HG03575 (cell line): ENCODE data around the gene IQCE.
"Not testable (repeated sequence)": the region's sequence is repeated elsewhere in the genome, so short reads cannot be mapped to it uniquely, and the experiment has no call there.

ENCODE experiments used
- ATAC-seq: cut with Tn5 transposase; IDR thresholded peaks from one replicate; pipeline ENCODE4 v1.9.1; 2021; ENCODE audit not compliant: unreplicated experiment, insufficient number of reproducible peaks, low FRiP score; ENCODE audit errors: extremely low read depth

The IQCE gene

DNA sequence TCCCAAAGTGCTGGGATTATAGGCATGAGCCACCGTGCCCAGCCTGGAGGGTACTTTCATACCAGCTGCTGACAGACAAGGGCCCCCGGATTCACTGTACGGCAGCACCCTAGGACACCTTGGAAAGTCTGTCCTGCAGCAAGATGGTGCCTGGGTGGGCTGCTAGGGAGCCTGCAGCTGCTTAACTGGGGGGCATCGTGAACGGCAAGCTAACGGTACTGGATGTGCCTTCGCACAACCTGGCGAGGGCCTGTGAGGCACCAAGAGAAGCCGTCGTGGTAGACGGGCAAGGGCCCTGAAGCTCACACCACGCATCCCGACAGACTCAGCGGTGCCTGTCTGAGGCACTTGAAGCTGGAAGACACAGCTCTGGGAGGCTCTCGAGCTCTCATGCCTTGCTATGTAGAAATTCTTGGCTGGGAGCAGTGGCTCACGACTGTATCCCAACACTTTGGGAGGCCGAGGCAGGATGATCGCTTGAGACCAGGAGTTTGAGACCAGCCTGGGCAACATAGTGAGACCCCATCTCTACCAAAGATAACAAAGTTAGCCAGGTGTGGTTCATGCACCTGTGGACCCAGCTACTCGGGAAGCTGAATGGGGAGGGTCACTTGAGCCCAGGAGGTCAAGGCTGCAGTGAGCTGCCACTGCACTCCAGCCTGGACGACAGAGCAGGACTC lies 12.9 kb upstream of the IQCE start:
- no peak for ATAC-seq

DNA sequence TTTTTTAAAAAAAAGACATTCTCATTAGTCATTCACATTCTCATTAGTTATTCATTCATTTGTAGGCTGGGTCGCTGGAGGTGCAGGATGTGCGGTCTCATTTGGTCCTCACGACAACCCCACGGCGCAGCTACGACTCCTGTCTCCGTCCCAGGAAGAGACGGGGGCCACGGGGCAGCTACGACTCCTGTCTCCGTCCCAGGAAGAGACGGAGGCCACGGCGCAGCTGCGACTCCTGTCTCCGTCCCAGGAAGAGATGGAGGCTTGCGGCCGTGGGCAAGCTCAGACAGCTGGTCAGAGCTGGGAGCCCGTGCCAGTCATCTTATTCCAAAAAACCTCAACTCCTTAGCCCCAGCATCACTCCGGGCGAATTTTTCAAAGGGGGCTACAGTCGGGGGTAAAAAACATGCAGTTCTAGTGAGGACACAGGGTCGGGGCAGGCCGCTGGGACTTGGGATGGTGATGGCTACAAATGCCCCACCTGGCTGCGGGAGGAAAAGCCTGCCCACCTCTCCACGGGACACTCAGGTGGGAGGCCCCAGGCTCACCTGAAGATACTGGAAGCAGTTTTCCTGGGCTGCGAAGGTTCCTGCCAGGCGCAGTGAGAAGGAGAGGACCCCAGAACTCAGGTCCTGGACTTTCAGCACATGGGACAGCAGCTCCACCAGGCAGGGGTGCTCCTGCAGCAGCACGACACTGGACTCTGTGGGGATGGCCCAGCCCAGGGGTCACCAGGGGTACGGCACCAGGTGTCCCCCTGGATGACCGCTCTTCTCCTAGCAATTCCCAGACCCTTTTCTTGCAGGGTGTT lies 11.8 kb upstream of the IQCE start:
- no peak for ATAC-seq

DNA sequence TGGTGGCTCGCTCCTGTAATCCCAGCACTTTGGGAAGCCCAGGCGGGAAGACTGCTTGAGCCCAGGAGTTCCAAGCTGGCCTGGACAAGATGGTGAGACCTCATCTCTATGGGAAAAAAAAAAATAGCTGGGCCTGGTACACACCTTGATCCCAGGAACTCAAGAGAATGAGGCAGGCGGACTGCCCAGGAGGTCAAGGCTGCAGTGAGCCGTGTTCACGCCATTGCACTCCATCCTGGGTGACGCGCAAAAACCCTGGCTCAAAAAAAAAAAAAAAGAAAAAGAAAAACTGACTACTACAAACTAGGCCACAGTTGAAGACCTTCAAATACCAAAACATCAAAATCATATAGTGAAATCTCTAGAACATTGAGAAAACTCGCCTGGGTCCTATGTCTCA lies 7.4 kb upstream of the IQCE start:
- no peak for ATAC-seq

DNA sequence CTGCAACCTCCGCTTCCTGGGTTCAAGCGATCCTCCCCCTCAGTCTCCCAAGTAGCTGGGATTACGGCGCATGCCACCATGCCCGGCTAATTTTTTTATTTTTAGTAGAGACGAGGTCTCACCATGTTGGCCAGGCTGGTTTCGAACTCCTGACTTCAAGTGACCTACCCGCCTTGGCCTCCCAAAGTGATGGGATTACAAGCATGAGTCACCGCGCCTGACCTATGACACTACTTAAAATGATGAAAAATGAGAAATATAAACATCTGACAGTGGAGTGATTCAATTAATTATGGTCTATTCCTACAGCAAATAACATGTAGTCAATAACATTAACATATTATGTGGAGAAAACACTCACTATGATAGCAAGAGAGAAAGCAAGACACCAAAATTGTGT lies 5.7 kb upstream of the IQCE start:
- no peak for ATAC-seq

DNA sequence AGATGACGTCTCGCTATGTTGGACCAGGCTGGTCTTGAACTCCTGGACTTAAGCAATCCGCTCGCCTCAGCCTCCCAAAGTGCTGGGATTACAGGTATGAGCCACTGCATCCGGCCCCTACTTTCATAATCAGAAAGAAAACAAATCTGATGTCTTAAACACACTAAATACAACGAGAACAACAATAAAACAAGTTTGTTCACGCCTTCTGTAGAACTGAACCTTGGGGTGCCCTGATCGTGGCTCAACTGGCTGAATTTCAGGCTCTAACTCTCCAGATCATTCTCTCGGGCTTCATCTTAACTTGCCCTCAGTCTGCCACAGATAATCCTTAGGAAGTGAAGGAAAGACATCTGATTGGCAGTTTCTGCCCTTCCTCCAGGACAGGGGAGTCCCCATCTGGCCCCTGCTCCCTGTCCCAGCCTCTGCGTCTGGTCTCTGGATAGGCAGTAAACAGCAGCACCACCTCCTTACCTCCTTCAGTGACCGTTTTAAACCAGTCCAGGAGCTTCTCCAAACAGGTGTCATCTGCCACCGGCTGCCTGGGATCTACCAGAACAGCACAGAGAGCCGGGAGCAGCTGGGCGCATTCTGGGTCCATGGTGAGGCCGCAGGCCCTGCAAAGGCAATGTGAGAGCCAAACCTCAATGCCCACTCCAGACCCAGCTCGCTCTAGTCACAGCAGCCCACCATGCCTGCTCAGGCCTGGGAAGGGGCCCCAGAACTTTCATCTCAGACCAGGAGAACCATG lies 4.8 kb upstream of the IQCE start:
- no peak for ATAC-seq

DNA sequence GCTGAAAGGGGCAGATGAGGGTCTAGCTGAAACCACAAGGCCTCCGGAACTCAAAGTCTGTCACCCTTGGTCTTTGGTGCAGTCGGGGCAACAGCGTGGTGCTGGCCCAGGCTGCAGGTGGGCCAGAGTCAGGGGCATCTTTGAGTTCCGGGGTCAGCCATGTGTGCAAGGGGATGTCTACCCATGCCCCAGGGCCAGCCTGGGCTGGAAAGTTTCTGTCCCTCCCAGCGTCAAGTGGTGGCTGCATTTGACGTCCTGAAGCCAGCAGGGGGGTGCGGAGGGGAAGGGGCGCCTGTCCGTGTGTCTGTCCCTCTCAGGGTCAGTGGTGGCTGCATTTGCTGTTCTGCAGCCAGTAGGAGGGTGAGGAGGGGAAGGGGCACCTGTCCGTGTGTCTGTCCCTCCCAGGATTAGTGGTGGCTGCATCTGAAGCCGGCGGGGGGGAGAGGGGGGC lies 4.1 kb upstream of the IQCE start:
- no peak for ATAC-seq

DNA sequence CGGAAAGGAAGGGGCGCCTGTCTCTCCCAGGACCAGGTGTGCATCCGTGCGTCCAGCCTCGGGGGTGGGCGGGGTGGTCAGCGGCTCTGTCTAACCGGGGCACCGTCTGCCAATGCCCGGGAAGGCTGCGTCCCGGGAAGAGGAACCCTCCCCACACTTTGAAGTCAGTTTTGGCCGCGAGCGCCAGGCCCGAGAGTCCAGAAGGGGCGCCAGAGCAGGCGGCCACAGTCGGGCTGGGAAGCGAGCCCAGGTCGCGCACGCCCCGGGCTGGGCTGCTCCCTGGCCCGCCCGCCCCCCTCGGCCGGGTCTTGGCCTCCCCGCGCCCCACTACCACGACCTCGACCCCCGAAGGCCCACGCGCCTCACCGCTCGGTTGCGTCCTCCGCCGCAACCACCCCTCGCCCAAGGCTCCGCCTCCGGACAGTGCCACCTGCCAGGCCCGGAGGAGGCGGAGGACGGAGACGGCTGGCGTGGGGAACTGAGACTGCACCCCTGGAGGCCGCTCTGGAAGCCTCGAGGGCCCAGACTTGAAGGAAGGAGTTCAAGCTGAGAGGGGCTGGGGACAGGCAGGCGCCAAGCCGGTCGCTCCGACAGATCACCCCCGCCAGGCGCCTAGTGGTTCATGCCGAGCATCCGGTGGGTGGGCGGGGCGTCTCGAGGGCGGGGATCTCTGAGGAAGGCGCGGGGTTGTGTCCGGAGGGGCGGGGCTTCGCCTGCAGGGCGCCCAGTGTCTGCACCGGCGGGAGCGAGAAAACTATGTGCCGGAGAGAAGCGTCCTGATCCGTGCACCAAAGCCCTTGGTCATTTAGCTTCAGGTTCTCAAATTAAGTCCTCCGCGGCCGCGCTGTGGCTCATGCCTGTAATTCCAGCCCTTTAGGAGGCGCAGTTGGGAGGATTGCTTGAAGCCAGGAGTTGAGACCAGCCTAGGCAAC lies 3.4 kb upstream of the IQCE start, which contains the start of gene BRAT1:
BRAT1 (minus strand) TSS at position 404 of the 932 bp plus-strand sequence. CDS start 1,093 bp downstream, outside the sequence.
- ATAC-seq: peak; percentile 33

DNA sequence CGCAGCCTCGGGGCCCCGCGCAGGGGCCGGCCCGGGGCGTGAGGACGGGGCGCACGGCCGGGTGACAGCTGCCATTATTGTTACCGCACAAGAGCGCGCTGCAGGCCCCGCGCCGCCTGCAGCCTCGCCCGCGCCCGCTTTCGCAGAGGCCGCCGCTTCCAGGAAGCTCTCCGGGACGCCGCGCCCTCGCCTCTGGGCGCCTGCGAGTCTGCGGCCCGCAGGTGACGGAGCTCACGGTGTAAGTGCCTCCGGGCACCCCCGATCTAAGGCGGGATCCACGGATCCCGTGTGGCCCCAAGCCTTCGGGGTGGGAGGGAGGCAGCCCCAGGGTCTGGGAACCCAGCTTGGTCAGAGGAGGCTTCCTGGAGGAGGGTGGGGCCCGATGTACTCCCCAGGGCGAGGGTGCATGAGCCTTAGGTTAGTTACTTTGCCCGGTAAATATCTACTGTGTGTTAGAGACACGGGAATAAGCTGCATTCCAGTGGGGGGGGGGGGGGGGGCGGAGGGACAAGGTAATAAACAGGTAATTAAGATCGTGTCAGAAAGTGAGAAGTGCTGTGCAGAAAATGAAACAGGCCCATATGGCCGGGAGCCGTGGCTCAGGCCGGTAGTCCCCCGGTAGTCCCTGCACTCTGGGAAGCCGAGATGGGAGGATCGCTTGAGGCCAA lies 638 bp downstream of the IQCE start:
- no peak for ATAC-seq

DNA sequence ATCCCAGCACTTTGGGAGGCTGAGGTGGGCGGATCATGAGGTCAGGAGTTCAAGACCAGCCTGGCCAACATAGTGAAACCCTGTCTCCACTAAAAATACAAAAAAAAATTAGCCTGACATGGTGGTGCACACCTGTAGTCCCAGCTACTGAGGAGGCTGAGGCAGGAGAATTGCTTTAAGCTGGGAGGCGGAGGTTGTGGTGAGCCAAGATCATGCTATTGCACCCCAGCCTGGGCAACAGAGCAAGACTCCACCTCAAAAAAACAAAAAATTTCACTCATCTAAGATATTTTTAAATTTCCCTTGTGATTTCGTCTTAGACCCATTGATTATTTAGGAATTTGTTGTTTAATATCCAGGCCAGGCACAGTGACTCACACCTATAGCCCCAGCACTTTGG lies 5.2 kb downstream of the IQCE start:
- not testable (repeated sequence) for ATAC-seq

DNA sequence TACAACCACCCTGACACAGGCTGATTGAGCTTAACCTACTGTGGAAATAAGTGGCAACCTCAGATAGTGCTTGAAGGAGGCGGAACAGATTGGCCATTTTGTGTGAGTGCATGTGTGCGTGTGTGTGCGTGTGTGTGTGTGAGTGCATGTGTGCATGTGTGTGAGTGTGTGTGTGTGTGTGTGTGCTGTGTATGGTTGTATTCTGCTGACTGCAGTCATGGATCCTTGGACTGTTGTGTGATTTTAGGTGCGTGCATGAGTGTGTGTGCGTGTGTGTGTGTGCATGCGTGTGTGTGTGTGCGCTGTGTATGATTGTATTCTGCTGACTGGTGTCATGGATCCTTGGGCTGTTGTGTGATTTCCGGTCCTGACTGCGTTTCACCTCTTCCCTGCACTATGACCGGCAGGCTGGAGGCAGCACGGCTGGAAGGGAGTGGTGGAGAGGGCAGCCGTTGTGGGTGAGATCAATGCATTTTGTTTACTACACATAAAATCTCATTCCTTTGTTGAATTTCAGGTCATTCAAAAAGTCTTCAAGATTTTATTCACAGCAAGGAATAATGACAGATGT lies 6.3 kb downstream of the IQCE start:
- ATAC-seq: no peak

DNA sequence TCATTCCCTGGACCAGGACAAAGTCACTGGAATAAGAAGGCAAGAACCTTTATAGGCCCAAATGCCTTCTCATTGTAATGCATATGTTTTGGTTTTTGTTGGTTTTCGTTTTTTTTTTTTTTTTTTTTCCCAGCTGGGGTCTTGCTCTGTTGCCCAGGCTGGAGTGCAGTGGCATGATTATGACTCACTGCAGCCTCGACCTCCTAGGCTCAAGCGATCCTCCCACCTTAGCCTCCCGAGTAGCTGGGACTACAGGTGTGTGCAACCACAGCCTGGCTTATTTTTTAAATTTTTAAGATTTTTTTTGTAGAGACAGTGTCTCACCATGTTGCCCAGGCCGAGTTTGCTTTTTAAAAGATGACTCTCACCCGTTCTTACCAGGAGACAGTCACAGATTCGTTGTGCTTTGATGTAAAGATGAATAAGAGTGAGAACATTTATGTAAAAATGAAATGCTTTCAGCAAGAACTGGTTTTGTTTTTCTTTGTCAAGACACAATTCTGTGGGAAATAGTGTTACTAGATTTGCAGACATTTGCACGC lies 7.6 kb downstream of the IQCE start:
- ATAC-seq: no peak

DNA sequence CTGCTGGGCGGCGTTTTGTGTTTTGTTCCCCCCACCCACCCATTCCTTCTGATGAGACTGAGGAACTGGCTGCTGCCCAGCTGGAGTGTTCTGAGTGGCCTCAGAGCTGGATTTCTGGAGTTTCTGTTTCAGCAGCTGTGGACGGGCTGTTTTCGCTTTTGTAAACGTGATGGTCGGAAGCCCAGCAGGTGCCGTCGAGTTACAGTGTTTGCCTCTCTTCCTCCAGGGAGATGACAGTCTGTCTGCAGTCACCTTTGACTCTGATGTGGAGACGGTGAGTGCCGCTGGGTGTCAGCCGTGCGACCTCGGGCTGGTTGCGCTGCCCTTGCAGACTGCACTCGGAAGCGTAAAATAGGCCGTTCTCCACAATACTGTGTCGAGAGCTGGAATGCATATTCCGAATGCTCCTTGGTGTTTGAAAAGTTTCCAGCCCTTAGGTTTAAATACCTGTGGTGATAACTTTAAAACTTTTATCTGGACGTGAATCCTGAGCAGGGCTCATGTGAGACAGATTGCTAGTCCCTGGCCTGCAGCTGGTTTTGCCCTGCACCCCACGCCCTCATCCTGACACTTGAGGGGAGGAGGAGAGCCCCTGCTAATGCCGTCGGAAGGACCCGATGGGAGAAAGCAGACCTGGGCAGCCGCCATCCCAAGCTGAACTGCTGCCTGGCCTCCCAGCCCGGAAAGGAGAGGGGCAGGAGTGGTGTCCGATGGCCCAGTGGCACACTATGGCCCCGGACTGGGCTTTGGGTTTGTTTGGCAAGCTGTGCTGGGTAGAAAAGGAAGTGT lies 8.3 kb downstream of the IQCE start:
- no peak for ATAC-seq

DNA sequence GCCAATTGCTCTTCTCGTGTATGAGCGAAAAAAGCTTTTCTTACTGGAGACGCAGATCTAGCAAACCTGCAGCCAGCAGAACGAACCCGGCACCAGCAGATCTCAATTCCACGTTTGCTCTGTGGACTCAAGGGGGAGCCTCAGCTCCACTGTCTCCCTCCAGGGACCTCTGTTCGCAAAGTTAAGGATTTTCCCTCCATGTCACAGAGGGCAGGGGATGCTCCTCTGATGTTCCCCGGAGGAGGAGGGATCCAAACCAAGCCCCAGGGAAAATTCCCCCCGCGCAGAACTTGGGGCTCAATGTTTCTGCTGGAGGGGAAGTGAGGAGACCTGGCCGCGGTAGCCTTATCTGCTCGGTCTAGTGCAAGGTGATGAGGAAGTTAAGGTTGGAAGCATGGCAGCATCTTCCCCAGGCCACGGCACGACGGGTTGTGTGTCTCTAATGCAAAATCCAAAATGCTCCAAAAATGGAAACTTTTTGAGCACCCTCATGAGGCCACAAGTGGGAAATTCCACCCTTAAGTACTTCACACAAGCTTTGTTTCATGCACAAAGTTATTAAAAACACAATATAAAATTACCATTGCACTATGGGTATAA lies 9.0 kb downstream of the IQCE start:
- no peak for ATAC-seq

DNA sequence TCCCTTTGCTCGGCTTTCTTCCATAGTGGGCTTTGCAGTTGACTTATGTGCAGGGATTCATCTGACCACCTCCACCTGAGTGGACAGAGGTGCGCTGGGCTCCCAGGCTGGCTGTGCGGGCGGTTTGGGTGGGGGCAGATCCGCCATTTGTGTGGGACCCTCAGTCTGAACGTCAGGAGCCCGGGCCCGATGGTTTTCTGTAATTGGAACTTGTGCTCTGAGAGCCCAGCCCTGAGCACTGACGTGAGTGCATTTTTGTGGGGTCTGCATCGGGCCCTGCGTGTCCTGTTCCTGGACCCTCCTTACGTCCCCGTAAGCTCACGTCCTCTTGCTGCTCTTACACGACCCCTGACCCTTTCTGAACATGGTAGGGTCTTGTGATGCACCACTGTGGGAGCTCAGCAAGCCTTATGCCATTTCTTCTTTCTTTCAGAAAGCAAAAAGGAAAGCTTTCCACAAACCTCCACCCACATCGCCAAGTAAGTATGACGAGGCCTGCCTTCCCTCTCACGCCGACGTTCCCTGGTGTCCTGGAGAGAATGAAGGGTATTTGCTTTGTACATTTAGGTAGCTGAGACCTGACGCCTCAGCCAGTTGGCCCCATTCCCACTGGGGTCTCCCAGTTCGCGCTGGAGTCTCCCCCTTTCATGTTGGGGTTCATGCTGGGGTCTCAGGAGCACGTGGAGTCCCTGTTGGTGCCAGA lies 9.9 kb downstream of the IQCE start:
- no peak for ATAC-seq

DNA sequence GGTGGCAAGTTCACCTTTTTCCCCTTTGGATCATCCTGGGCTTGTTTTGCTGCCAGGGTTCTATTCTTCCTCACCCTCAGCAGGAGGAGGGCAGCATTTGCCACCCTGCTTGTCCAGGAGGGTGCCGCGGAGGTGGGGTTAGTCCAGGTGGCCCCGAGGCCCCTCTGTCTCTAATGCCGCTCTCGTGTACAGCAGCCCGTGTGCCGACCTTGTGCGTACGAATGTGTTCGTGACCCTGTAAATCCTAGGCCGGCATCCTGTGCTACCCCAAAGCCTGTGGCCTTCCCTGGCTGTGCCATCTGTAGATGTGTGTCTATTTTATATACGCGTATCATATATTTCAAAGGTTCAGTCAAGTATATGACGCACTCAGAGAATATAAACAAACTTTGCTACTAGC lies 10.6 kb downstream of the IQCE start:
- no peak for ATAC-seq

DNA sequence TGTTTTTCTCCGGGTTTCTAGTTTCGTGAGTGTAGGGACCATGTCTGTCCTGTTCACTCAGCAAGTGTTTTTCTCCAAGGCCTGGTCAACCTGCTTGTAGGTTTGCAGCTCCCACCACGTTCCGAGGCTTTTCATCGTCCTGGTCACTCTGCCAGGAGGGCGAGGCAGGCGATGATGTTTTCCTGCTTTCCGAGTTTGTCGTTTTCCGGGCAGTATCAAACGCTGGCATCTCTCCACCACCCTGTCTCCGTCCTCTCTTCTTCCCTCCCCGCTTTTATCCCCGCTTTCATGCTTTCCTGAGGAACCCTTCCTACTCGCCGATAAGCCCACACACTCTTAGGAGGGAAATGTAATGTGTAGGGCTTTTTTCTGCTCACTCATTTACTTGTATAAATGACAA lies 11.2 kb downstream of the IQCE start:
- no peak for ATAC-seq
